ENCODE measurements around the gene SEC61A2. TPM values are rescaled to one million over a fixed set of nuclear protein-coding genes. Genes with fewer than 3 reads are reported as not detected.

Gene SEC61A2
- polyA plus RNA-seq (2011; rRNA removed): 17.8 and 23.2 TPM in 2 replicates
- 8.0 and 9.6 TPM in 2 replicates for polyA plus RNA-seq (2012; cell fraction: cytosol; rRNA removed)
- 15.9 and 34.6 TPM in 2 replicates for polyA plus RNA-seq (2012; cell fraction: nucleus; rRNA removed)
- polyA plus RNA-seq (2017; fragmentation: RNase III; extraction: RNeasy Plus Mini Kit Qiagen cat#74134 plus additional on column Dnase treatment): 16.5 to 17.5 TPM (median 17.3 TPM) in 3 replicates
- 9.5 and 10.3 TPM in 2 replicates for polyA minus RNA-seq (2011; rRNA and poly(A)+ RNA removed)

GRCh38 chr10:12129222-12130111, at the start of gene SEC61A2:
Gene SEC61A2 (plus strand): TSS chr10:12129677. CDS start chr10:12129788, 111 bp downstream.
- TF ChIP-seq TFCP2L1 (CRISPR knock-in tag; IDR thresholded peaks at IDR 0.05): 0 out of 2 replicates have a peak, but pooled peaks have one; percentile 56
- TF ChIP-seq HMGXB4 (CRISPR knock-in tag; IDR thresholded peaks at IDR 0.05; ENCODE audit: borderline replicate concordance): peak; percentile 27; the same call in 1 of the 2 replicates
- TF ChIP-seq JUNB (IDR thresholded peaks at IDR 0.05): no peak
- peak; percentile 91 for TF ChIP-seq PHF8 (IDR thresholded peaks at IDR 0.05; ENCODE audit: borderline replicate concordance, low read depth)
- no peak for TF ChIP-seq BHLHE40 (IDR thresholded peaks at IDR 0.05; ENCODE audit: low read depth, low read length)
- 0 out of 2 replicates have a peak, but pooled peaks have one; percentile 21 for TF ChIP-seq TP53 (CRISPR knock-in tag; IDR thresholded peaks at IDR 0.05)
- no peak for TF ChIP-seq ELK1 (IDR thresholded peaks at IDR 0.05; ENCODE audit: low read depth, low read length)
- TF ChIP-seq MAZ (IDR thresholded peaks at IDR 0.05; ENCODE audit: borderline replicate concordance, low read depth, low read length): 0 out of 2 replicates have a peak, but pooled peaks have one; percentile 0
- TF ChIP-seq KDM1A (IDR thresholded peaks at IDR 0.05; ENCODE audit: low read depth): 0 out of 2 replicates have a peak, but pooled peaks have one; percentile 30
- TF ChIP-seq KDM5A (IDR thresholded peaks at IDR 0.05): peak; percentile 41; the same call in 1 of the 2 replicates
- TF ChIP-seq NFE2L2 (conservative IDR thresholded peaks at IDR 0.05; ENCODE audit: low read length): no peak
- TF ChIP-seq MYC (IDR thresholded peaks at IDR 0.05; ENCODE audit: borderline replicate concordance, low read length): peak; percentile 41; the same call in 1 of the 2 replicates
- no peak for TF ChIP-seq ZC3H11A (IDR thresholded peaks at IDR 0.05)
- TF ChIP-seq POLR2A (IDR thresholded peaks at IDR 0.05; ENCODE audit: low read length): peak; percentile 81
- peak; percentile 71 for TF ChIP-seq MAX (IDR thresholded peaks at IDR 0.05)
- peak; percentile 33 to 67; a peak in 3 of 5 replicates for TF ChIP-seq JUN (IDR thresholded peaks at IDR 0.05)
- TF ChIP-seq CTCF (IDR thresholded peaks at IDR 0.05): no peak
- TF ChIP-seq BCL3 (IDR thresholded peaks at IDR 0.05): peak; percentile 77; the same call in 1 of the 3 replicates
- peak; percentile 54; the same call in 1 of the 2 replicates for TF ChIP-seq E2F6 (IDR thresholded peaks at IDR 0.05; ENCODE audit: borderline replicate concordance, low read depth)
- TF ChIP-seq RARB (CRISPR knock-in tag; IDR thresholded peaks at IDR 0.05): no peak
- no peak for TF ChIP-seq HEYL (CRISPR knock-in tag; IDR thresholded peaks at IDR 0.05)
- DNase-seq (ENCODE audit: low read depth in 1 of 2, low spot score in 1 of 2) (peak; percentile 90 to 91), FAIRE-seq (no peak), ATAC-seq (peak; percentile 92 to 93)
- H3K4me2 ChIP-seq: peak within 1 kb of the TSS; percentile 81
- peak within 1 kb of the TSS; percentile 75 for H3K4me3 ChIP-seq
- H3K27ac ChIP-seq: peak within 1 kb of the TSS; percentile 82 to 95
- ChIA-PET CTCF (interaction anchor here (0.8 to 2.2 kb wide), 8 partner anchors 10 to 86 kb away, joined by 3 to 10 read pairs (median 4); no protein-coding TSS in a partner anchor), POLR2A (interaction anchor here (0.7 to 1.2 kb wide), 4 partner anchors 60 to 367 kb away, joined by 3 to 5 read pairs (median 4); partner anchors contain the start of gene DHTKD1)
- peaks cover 6% of the 10 kb centered on the region; the same call in 2 of the 3 replicates for H3K4me1 ChIP-seq
- under 1% methylated on average over 30 of the region's 108 CpGs for WGBS (ENCODE audit: missing lambda C conversion rate)
- no peaks in the 10 kb centered on the region for H3K9me3 ChIP-seq
